ENCODE data around the gene SPRR3. TPM values are rescaled to one million over a fixed set of nuclear protein-coding genes. Genes with fewer than 3 reads are reported as not detected.
A peak's percentile ranks its signal among the peaks of the same experiment; 100 is the strongest.

The SPRR3 gene
- total RNA-seq, 1 donor from 2014 or later = 136 TPM

DNA sequence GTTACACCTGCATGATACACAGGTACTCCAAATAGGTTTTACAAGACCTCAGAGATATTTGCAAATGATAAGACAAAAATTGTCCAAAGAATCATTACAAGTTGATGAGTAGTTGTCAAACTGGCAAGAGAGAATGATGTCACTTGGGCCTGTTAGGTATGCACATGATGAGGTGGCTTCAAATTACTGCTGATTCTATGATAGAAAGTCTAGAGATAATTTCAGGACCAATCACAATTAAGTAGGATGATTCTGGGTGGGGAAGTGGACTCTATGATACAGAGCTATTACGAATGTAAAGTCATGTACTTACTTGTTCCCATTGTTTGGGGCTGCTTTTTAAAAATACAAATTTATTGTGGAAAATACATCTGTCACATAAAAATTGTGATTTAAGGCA lies 24.2 kb downstream of the SPRR3 start:
- H3K4me3 ChIP-seq (ENCODE audit: low read depth, low read length) = no peak overlapping the region
- FAIRE-seq (no peak), DNase-seq (ENCODE audit: low read depth) (peak; percentile 70)
- TF ChIP-seq, protein P1, sequence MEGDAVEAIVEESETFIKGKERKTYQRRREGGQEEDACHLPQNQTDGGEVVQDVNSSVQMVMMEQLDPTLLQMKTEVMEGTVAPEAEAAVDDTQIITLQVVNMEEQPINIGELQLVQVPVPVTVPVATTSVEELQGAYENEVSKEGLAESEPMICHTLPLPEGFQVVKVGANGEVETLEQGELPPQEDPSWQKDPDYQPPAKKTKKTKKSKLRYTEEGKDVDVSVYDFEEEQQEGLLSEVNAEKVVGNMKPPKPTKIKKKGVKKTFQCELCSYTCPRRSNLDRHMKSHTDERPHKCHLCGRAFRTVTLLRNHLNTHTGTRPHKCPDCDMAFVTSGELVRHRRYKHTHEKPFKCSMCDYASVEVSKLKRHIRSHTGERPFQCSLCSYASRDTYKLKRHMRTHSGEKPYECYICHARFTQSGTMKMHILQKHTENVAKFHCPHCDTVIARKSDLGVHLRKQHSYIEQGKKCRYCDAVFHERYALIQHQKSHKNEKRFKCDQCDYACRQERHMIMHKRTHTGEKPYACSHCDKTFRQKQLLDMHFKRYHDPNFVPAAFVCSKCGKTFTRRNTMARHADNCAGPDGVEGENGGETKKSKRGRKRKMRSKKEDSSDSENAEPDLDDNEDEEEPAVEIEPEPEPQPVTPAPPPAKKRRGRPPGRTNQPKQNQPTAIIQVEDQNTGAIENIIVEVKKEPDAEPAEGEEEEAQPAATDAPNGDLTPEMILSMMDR (IDR thresholded peaks at IDR 0.05; ENCODE audit: insufficient read depth, low read length, severe bottlenecking) = no peak
- H3K27me3 ChIP-seq (ENCODE audit: control insufficient read depth, insufficient read depth, low read length) = no peaks in the 10 kb centered on the region
- no peaks in the 10 kb centered on the region for H3K36me3 ChIP-seq (ENCODE audit: control insufficient read depth, insufficient read depth, low read length)

DNA sequence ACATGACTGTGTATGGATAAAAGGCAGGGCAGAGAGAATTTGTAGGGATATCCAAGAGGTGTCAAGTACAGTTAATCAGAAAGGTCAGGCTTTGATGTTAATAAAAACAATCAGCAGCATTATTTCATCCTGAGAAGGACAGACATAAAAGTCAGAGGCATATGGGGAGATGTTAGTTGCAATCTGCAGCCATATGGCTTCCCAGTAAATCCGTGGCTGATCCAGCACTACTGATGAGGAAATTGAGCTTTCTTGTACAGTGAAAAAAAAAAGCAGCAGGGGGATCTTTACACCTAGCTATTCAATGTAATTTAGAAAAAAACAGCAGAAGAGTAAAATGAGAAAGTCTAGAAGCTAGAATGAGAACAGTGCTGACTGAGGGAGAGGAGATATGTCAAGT lies 27.2 kb downstream of the SPRR3 start:
- H3K4me3 ChIP-seq (ENCODE audit: low read depth, low read length) = no peak overlapping the region
- H3K36me3 ChIP-seq (ENCODE audit: control insufficient read depth, insufficient read depth, low read length) = no peaks in the 10 kb centered on the region
- H3K27me3 ChIP-seq (ENCODE audit: control insufficient read depth, insufficient read depth, low read length) = no peaks in the 10 kb centered on the region
- FAIRE-seq (no peak), DNase-seq (ENCODE audit: low read depth) (no peak)
- TF ChIP-seq, protein P1 (IDR thresholded peaks at IDR 0.05; ENCODE audit: insufficient read depth, low read length, severe bottlenecking) = no peak

DNA sequence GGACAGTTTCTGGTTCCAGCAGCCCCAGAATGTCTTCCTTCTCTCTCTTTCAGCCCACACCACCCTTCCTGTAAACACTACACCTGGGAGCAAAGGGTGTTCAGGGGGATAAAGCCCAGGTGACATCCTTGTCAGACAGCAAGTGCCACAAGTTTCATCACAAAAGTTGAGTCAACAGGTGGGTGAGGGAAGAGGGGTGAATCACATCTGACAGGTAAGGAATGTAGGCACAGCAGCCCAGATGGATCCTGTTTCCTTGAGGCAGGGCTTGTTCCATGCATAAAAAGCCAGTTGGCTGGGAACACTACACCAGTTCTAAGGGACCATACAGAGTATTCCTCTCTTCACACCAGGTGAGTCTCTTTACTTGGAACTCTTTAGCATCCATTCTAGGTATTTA lies 29.3 kb downstream of the SPRR3 start, which contains the start of gene SPRR1B:
Gene SPRR1B, plus strand, starts transcription at position 309 of the 400 bp plus-strand sequence. CDS start 1,143 bp downstream, outside the sequence.
- Histone ChIP-seq H3K27me3 (ENCODE audit: control insufficient read depth, insufficient read depth, low read length) (no peaks in the 10 kb centered on the region), H3K4me3 (ENCODE audit: low read depth, low read length) (peak within 1 kb of the TSS; percentile 39), H3K36me3 (ENCODE audit: control insufficient read depth, insufficient read depth, low read length) (no peaks in the 10 kb centered on the region)
- peak; percentile 95 for DNase-seq (ENCODE audit: low read depth)
- peak; percentile 93 for FAIRE-seq
- TF ChIP-seq, protein P1 (IDR thresholded peaks at IDR 0.05; ENCODE audit: insufficient read depth, low read length, severe bottlenecking) = no peak

DNA sequence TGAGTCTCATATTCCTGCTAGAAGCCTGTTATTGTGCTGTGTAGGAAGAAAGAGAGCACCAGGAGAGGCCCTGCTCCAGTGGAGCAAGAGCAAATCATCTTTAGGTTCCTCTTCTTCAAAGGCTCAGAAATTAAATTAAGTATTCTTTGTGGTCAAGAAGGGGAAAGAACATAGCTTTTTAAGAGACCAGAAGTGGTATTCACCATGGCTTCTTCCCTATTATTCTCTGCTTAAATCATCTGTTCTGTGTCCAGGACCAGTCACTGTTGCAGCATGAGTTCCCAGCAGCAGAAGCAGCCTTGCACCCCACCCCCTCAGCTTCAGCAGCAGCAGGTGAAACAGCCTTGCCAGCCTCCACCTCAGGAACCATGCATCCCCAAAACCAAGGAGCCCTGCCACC lies 30.5 kb downstream of the SPRR3 start:
- Histone ChIP-seq H3K36me3 (ENCODE audit: control insufficient read depth, insufficient read depth, low read length) (no peaks in the 10 kb centered on the region), H3K4me3 (ENCODE audit: low read depth, low read length) (peak overlapping the region; percentile 39), H3K27me3 (ENCODE audit: control insufficient read depth, insufficient read depth, low read length) (no peaks in the 10 kb centered on the region)
- no peak for DNase-seq (ENCODE audit: low read depth)
- no peak for FAIRE-seq
- TF ChIP-seq, protein P1 (IDR thresholded peaks at IDR 0.05; ENCODE audit: insufficient read depth, low read length, severe bottlenecking) = no peak

DNA sequence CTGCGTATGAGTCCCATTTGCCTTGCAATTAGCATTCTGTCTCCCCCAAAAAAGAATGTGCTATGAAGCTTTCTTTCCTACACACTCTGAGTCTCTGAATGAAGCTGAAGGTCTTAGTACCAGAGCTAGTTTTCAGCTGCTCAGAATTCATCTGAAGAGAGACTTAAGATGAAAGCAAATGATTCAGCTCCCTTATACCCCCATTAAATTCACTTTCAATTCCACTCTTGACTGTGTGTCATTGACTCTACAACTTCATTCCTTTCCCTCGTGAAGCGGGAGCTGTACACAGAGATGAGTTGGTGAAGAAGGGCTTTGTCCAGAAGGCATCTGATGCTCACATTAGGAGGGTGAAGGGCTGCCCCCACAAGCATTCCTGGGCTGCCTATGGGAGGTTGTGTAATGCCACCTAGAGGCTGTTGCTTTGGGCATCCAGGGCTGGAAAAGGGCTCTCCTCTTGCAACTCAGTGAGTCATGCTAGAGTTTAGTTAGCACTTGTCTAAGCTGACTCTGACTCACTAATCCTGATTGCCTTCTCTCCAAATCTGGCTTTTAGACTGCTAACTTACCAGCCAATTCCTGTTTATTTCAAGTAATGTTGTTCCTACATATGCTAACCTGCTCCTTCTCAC lies 31.2 kb downstream of the SPRR3 start:
- peak; percentile 99 for DNase-seq (ENCODE audit: low read depth)
- Histone ChIP-seq H3K36me3 (ENCODE audit: control insufficient read depth, insufficient read depth, low read length) (no peaks in the 10 kb centered on the region), H3K4me3 (ENCODE audit: low read depth, low read length) (peak overlapping the region; percentile 39), H3K27me3 (ENCODE audit: control insufficient read depth, insufficient read depth, low read length) (no peaks in the 10 kb centered on the region)
- TF ChIP-seq, protein P1 (IDR thresholded peaks at IDR 0.05; ENCODE audit: insufficient read depth, low read length, severe bottlenecking) = peak; percentile 69
- FAIRE-seq = peak; percentile 96

DNA sequence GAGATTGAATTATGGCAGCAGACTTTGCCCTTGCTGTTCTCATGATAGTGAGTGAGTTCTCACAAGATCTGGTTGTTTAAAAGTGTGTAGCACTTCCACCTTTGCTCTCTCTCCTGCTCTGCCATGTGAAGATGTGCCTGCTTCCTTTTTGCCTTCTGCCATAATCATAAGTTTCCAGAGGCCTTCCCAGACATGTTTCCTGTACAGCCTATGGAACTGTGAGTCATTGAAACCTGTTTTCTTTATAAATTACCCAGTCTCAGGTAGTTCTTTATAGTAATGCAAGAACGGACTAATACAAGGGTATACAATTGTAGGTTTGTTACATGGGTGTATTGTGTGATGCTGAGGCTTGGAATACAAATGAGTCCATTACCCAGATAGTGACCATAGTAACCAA lies 33.7 kb downstream of the SPRR3 start:
- DNase-seq (ENCODE audit: low read depth) = peak; percentile 69
- FAIRE-seq = no peak
- Histone ChIP-seq H3K36me3 (ENCODE audit: control insufficient read depth, insufficient read depth, low read length) (no peaks in the 10 kb centered on the region), H3K27me3 (ENCODE audit: control insufficient read depth, insufficient read depth, low read length) (no peaks in the 10 kb centered on the region), H3K4me3 (ENCODE audit: low read depth, low read length) (no peak overlapping the region)
- TF ChIP-seq, protein P1 (IDR thresholded peaks at IDR 0.05; ENCODE audit: insufficient read depth, low read length, severe bottlenecking) = no peak

Data from bronchial epithelial cell (primary cell).